SJSA1 (cell line): Measurements from ENCODE around the gene TBC1D16. TPM values are rescaled to one million over a fixed set of nuclear protein-coding genes. Genes with fewer than 3 reads are reported as not detected.

ENCODE experiments used
- DNase-seq, 2 experiments: peaks; one replicate each; pipeline ENCODE4 v3.0.0-alpha.2; 2015 to 2020; ENCODE audit warnings: low spot score in 2 of 2, low read depth in 1 of 2
- H3K27ac ChIP-seq: fragments of 250-450 bp; sonication (Bioruptor Pico); 2 replicates; pipeline ENCODE4 v1.5.1; 2020; ENCODE audit warnings: mild to moderate bottlenecking, moderate library complexity
- H3K27me3 ChIP-seq: fragments of 250-450 bp; sonication (Bioruptor Pico); replicated peaks from 2 replicates; pipeline ENCODE4 v1.5.1; 2020; ENCODE audit warnings: mild to moderate bottlenecking, moderate library complexity
- H3K36me3 ChIP-seq: fragments of 250-450 bp; sonication (Bioruptor Pico); 2 replicates; pipeline ENCODE4 v1.5.1; 2020; ENCODE audit warnings: mild to moderate bottlenecking
- H3K4me1 ChIP-seq: fragments of 250-450 bp; sonication (Bioruptor Pico); replicated peaks from 2 replicates; pipeline ENCODE4 v1.6.1; 2021; ENCODE audit warnings: mild to moderate bottlenecking
- H3K4me3 ChIP-seq: fragments of 250-450 bp; sonication (Bioruptor Pico); 2 replicates; pipeline ENCODE4 v1.5.1; 2020; ENCODE audit warnings: mild to moderate bottlenecking
- H3K9me3 ChIP-seq: fragments of 250-450 bp; sonication (Bioruptor Pico); replicated peaks from 2 replicates; pipeline ENCODE4 v1.5.1; 2020; ENCODE audit warnings: mild to moderate bottlenecking
- total RNA-seq: library from RNA; depleted of rRNA; stranded (reverse); fragments of >200 nt; shearing (Covaris generic); gene quantifications from 2 replicates; pipeline ENCODE4 v1.2.3, GENCODE V29; 2014

The TBC1D16 gene
- total RNA-seq, 1 experiment from 2014 or later: 42.0 TPM

DNA sequence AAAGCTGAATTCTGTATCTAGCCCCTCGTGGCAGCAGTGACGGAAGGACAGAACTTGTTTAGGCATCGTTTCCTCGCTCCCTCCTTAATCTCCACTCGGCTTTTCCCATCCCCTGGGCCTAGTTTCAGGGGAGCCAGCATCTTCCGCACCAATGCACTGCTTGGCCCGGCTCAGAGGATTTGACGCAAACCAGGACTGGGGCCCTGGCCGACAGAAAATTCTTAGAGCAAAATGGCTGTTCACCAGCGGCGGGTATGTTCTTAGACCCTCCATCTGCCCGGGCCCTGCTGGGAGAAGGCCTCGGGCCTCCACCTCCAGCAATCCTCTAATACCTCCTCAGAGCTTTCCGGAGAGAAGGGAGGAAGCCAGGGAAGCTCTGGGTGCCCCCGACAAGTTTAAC, 54.6 kb downstream of the TBC1D16 start:
- Histone ChIP-seq H3K4me3 (no peak overlapping the region), H3K4me1 (peaks cover 11% of the 10 kb centered on the region), H3K36me3 (peaks cover 5% of the 10 kb centered on the region; the same call in 1 of the 2 replicates), H3K27me3 (no peaks in the 10 kb centered on the region), H3K27ac (no peak overlapping the region), H3K9me3 (no peaks in the 10 kb centered on the region)
- DNase-seq: peak in 1 of 2 experiments; percentile 43

DNA sequence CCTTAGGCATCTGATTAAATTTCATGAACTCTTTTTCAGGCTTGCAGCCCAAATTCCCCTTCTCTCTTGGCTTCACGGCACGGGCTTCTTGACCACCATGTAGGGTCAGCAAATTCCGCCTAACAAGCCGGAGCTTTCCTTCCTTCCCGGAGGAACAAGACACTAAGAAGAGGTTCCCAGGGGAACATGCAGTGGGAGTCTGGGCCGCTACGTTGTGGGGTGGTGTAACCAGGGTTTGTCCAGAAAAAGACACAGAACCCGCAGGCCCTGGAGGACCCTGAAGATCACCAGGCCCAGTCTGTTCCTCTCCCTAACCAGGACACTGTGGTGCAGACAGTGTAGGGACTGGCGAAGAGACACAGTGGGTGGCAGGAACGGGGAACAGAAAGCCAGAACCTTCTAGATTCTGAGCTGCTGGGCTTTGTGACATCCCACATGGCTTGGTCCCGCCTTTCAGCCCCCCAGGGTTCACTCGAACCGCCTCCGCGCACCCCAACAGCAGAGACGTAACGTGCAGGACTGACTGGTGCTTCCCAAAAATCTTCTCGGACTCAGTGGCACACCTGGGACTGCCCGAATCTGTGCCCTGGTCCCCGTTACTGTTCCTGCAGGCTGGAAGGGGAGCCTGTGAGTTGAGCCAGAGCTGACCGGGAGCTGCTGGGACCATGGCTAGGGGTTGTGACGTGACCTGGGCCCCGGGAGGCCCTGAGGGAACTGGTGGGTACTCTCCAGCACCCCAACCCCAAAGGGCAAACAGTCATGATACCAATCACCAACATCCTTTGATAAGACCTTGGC, 55.2 kb downstream of the TBC1D16 start:
- Histone ChIP-seq H3K27ac (no peak overlapping the region), H3K27me3 (no peaks in the 10 kb centered on the region), H3K4me3 (no peak overlapping the region), H3K36me3 (peaks cover 5% of the 10 kb centered on the region; the same call in 1 of the 2 replicates), H3K4me1 (peaks cover 7% of the 10 kb centered on the region), H3K9me3 (no peaks in the 10 kb centered on the region)
- DNase-seq: peak in 1 of 2 experiments; percentile 43

DNA sequence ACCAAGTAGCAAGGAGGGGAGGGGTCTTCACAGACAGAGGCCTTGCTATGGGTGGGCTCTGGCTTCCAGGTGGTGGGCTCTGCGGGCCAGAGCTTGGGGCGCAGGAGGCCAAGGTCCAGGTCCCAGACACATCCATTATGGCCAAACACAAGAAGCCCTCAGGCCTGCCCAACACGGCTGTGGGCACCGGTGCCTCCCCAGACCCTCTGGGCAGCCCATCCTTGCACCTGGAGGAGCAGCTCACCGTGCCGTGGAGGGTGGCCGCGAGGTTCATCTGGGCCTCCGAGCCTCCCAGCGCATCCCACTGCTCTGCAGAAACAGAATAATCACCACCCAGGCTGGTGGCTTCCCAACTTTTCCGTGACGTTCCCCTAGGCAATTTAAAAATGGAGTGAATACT, 55.9 kb downstream of the TBC1D16 start:
- no peak overlapping the region for H3K27ac ChIP-seq
- no peaks in the 10 kb centered on the region for H3K27me3 ChIP-seq
- H3K4me3 ChIP-seq: no peak overlapping the region
- peaks cover 7% of the 10 kb centered on the region for H3K4me1 ChIP-seq
- H3K9me3 ChIP-seq: no peaks in the 10 kb centered on the region
- H3K36me3 ChIP-seq: peaks cover 5% of the 10 kb centered on the region; the same call in 1 of the 2 replicates
- peak in 1 of 2 experiments; percentile 46 for DNase-seq

GRCh38 chr17:79979221-79979741, 56.4 kb downstream of the TBC1D16 start:
- no peak overlapping the region for H3K4me3 ChIP-seq
- peaks cover 5% of the 10 kb centered on the region; the same call in 1 of the 2 replicates for H3K36me3 ChIP-seq
- H3K27me3 ChIP-seq: no peaks in the 10 kb centered on the region
- H3K9me3 ChIP-seq: no peaks in the 10 kb centered on the region
- DNase-seq: peak in 1 of 2 experiments; percentile 43
- no peak overlapping the region for H3K27ac ChIP-seq
- peaks cover 9% of the 10 kb centered on the region for H3K4me1 ChIP-seq

- peaks cover 5% of the 10 kb centered on the region; the same call in 1 of the 2 replicates for H3K36me3 ChIP-seq
- no peak overlapping the region for H3K27ac ChIP-seq
- peaks cover 16% of the 10 kb centered on the region for H3K4me1 ChIP-seq
- H3K4me3 ChIP-seq: no peak overlapping the region
- no peaks in the 10 kb centered on the region for H3K27me3 ChIP-seq
- DNase-seq: peak in 1 of 2 experiments; percentile 34
- H3K9me3 ChIP-seq: no peaks in the 10 kb centered on the region
These were observed 57.2 kb downstream of the TBC1D16 start for GRCh38 chr17:79978548-79978855.

DNA sequence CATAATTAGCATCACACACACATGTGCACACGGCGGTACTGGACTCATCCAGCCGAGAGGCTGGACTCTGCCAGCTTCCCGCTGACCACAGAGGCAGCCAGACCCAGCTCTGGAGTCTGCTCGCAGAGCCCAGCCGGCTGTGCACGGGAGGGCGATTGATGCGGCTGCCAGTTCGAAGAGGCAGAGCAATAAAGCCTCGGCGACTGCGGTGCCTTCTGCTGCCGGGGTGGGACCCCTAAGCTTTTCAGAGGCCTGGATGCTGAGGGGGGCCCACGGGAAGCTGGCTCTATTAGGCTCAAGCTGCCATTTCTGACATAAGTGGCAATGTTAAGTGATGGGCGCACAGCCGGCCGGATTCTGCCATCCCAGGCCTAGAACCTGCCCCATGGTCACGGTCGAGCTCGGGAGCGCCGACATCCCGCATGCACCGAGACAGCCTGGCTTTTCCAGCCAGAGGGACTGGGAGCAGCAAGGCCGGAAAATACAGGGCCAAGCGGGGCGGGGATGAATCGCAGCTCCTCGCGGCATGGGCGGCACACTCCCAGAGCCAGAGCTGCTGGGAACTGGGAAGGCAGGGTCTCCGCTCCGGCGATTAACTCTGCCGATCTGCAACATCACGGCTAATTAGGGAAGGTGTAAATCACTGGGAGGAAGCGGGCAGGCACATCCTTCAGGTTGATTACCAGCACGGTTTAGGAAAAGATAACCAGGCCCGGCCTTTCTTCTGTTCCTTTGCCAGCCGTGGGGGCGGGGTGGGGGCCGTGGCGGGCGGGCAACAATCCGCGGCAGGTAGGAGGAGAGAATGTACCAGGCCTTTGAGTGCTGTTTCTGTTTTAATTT, 57.7 kb downstream of the TBC1D16 start:
- Histone ChIP-seq H3K4me3 (no peak overlapping the region), H3K27ac (no peak overlapping the region), H3K4me1 (peaks cover 16% of the 10 kb centered on the region), H3K36me3 (peaks cover 5% of the 10 kb centered on the region; the same call in 1 of the 2 replicates), H3K27me3 (no peaks in the 10 kb centered on the region), H3K9me3 (no peaks in the 10 kb centered on the region)
- peak in 1 of 2 experiments; percentile 47 for DNase-seq

GRCh38 chr17:79977161-79977631, 58.5 kb downstream of the TBC1D16 start:
- Histone ChIP-seq H3K4me1 (peaks cover 14% of the 10 kb centered on the region), H3K27me3 (no peaks in the 10 kb centered on the region), H3K36me3 (peaks cover 5% of the 10 kb centered on the region; the same call in 1 of the 2 replicates), H3K4me3 (no peak overlapping the region), H3K9me3 (no peaks in the 10 kb centered on the region), H3K27ac (no peak overlapping the region)
- DNase-seq: peak in 1 of 2 experiments; percentile 45

- H3K36me3 ChIP-seq: peaks cover 5% of the 10 kb centered on the region; the same call in 1 of the 2 replicates
- peak in 1 of 2 experiments; percentile 40 for DNase-seq
- H3K9me3 ChIP-seq: no peaks in the 10 kb centered on the region
- H3K4me3 ChIP-seq: no peak overlapping the region
- H3K27me3 ChIP-seq: no peaks in the 10 kb centered on the region
- H3K27ac ChIP-seq: no peak overlapping the region
- peaks cover 9% of the 10 kb centered on the region for H3K4me1 ChIP-seq
These were observed 59.2 kb downstream of the TBC1D16 start for GRCh38 chr17:79976451-79976850.

DNA sequence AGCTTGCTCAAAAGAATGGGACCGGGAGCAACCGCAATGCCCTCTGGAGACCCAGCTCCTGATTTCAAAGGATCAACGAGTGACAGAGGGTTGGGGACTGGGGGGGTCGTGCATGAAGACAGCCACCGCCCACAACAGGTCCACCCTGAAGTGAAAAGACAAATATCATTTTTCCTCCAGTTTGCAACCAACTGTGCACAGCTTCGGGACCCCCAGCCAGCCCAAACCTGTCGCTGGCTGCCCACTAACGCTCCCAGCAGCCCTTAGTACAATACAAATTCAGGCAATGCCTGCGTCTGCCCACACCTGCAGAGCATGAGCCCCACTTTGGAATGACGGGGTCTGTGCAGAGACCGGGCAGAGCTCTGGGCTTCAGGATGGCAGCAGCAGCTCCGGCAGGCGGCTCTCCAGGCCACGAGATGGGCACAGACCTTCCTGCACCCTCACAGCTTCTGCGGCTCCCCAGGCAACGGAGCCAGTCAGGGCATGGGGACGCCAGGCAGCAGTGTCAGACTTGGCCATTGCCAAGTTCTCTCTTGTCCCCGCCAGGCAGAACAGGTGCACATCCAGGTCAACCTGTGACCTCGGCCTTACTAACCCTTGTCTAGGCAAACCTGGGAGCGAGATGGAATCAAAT, 60.1 kb downstream of the TBC1D16 start:
- DNase-seq: no peak
- no peak overlapping the region for H3K4me3 ChIP-seq

DNA sequence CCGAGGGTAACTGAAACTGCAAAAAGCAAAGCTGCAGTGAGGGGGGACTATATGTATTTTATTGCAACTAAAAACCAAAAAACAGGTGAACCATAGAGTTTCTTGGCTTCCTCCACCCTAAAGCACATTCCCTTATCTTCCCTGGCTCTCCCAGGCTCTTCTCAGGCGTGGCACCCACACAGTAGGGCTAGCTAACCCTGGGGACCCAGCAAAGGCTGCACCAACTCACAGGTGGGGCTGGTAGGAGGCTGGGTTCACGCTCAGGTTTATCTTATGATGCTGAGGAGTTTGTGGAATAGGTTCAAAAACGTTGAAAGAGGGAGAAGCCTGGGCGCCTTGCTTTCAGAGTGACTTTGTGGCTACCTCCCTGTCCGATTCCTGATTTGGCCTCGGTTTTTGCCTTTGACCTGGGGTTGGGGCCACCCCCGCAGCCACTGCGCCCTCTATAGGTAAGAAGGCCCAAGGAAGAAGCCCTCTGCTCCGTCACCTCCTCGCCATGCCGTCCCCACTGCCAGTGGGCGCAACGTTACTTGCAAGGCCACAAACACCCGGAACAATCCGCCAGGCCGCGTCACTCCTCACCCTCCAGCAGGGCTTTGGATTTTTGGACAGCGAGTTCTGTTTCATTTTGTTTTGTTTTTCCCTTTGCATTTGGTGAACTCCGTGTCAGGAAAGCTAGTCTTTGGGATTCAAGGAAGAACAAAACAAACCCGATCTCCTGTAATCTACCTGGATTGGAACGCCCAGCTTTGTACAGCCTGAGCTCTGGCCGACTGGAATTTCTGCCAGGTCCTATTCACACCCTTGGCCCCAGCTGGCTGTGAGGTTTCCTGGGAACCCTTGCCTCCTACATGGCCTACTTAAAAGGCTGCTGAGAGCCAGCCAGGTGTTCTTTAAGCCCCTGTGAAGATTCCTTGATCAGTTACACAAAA, 60.8 kb downstream of the TBC1D16 start:
- Histone ChIP-seq H3K4me3 (no peak overlapping the region), H3K36me3 (peaks cover 5% of the 10 kb centered on the region; the same call in 1 of the 2 replicates), H3K9me3 (no peaks in the 10 kb centered on the region), H3K27me3 (no peaks in the 10 kb centered on the region), H3K4me1 (peaks cover 9% of the 10 kb centered on the region), H3K27ac (no peak overlapping the region)
- peak in 1 of 2 experiments; percentile 42 for DNase-seq

More for the DNA sequence above, 60.1 kb downstream of the TBC1D16 start:
- H3K4me1 ChIP-seq: peaks cover 9% of the 10 kb centered on the region
- no peaks in the 10 kb centered on the region for H3K9me3 ChIP-seq
- peaks cover 5% of the 10 kb centered on the region; the same call in 1 of the 2 replicates for H3K36me3 ChIP-seq
- no peaks in the 10 kb centered on the region for H3K27me3 ChIP-seq
- no peak overlapping the region for H3K27ac ChIP-seq

DNA sequence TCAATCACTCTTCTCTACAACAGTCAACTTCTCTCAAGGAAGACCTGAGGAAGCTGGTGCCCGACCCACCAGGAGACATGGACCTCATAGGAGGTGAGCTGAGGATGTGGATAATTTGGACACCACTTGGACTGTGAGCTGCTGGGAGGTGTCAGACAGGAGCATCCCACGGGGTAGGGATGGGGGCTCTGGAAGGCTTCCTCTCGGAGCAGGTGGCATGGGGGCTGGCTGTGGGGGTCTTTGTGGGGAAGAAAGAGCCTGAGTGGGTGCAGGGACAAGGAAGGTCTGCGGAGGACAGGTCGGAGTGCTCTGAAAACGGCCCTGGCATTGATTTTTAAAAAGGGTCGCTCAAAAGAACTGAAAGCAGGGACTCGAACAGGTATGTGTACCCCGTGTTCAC, 64.0 kb downstream of the TBC1D16 start:
- peaks cover 9% of the 10 kb centered on the region for H3K4me1 ChIP-seq
- H3K9me3 ChIP-seq: no peaks in the 10 kb centered on the region
- H3K36me3 ChIP-seq: no peaks in the 10 kb centered on the region; the same call in 1 of the 2 replicates
- H3K27me3 ChIP-seq: no peaks in the 10 kb centered on the region
- H3K27ac ChIP-seq: no peak overlapping the region
- peak in 1 of 2 experiments; percentile 38 for DNase-seq
- no peak overlapping the region for H3K4me3 ChIP-seq

DNA sequence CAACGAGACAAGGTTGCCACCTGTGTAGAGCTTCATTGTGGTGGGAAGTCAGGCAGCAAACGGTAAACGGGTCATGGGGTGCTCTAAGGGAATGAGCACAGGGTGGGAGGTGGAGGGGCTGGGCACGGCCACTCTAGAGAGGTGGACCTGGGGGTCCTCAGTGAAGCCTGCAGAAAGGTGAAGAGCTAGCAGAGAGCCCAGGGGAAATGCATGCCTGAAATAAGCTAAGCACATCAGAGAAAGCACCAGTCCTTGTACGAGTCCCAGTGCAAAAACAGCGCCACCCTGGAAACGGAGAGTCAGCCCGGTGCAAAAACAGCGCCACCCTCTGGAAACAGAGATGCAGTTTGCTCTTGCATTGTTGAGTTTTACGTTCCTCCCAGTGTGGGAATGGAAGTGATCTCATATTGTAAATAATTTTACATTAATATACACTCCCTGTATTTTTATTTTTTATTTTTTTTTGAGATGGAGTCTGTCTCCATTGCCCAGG, 65.0 kb downstream of the TBC1D16 start:
- H3K9me3 ChIP-seq: no peaks in the 10 kb centered on the region
- H3K4me1 ChIP-seq: peaks cover 9% of the 10 kb centered on the region
- H3K36me3 ChIP-seq: no peaks in the 10 kb centered on the region; the same call in 1 of the 2 replicates
- no peak overlapping the region for H3K27ac ChIP-seq
- H3K27me3 ChIP-seq: no peaks in the 10 kb centered on the region
- H3K4me3 ChIP-seq: no peak overlapping the region
- peak in 1 of 2 experiments; percentile 42 for DNase-seq
